HEK293 (cell line): ENCODE data around the gene RHOB.

Experiments
- CTCF ChIA-PET: fragments of 350-600 bp; formaldehyde crosslinking; extraction: SDS; loops from one replicate; lab custom pipeline; 2021; ENCODE audit warnings: antibody characterized with exemption; lab: Yijun Ruan, JAX
- POLR2A ChIA-PET: fragments of 300-600 bp; formaldehyde crosslinking; extraction: SDS; loops from one replicate; lab custom pipeline; 2020; ENCODE audit warnings: antibody characterized with exemption, inconsistent platforms; lab: Yijun Ruan, JAX
- H3K27ac ChIP-seq: fragments of 200-500 bp; sonication (Bioruptor generic); 2 replicates; pipeline ENCODE4 v1.5.1; 2014; ENCODE audit warnings: low read depth, low read length, control low read depth, inconsistent platforms; ENCODE audit errors: extremely low read depth
- H3K36me3 ChIP-seq, 2 experiments: fragments of 200-500 bp in 1 of 2; sonication (Bioruptor generic) in 1 of 2; 1 replicate in 1 of 2; 2 replicates in 1 of 2; pipeline ENCODE4 v1.5.1; 2014 to 2017; ENCODE audit warnings: inconsistent platforms in 2 of 2, low read length in 2 of 2; ENCODE audit not compliant: control insufficient read depth in 2 of 2, insufficient read depth in 1 of 2
- H3K4me1 ChIP-seq: fragments of 200-500 bp; sonication (Bioruptor generic); 2 replicates; pipeline ENCODE4 v1.5.1; 2014; ENCODE audit warnings: mild to moderate bottlenecking, low read length, inconsistent platforms; ENCODE audit not compliant: control insufficient read depth, insufficient read depth
- H3K4me3 ChIP-seq: 2 replicates; pipeline ENCODE4 v1.5.1; 2011; ENCODE audit warnings: low read depth, mild to moderate bottlenecking, control low read depth, low read length, moderate library complexity
- H3K9me3 ChIP-seq: fragments of 200-500 bp; sonication (Bioruptor generic); 2 replicates; pipeline ENCODE4 v1.5.1; 2014; ENCODE audit warnings: low read depth, low read length, inconsistent platforms; ENCODE audit not compliant: control insufficient read depth, insufficient read depth
- EGR2 ChIP-seq: fragments of 450-650 bp; formaldehyde crosslinking; IDR thresholded peaks from 2 replicates; pipeline ENCODE4 v1.5.1; 2016; ENCODE audit warnings: low read depth, missing biosample characterization, missing genetic modification characterization
- OSR2 ChIP-seq: fragments of 450-650 bp; formaldehyde crosslinking; IDR thresholded peaks from 2 replicates; pipeline ENCODE4 v1.5.1; 2016; ENCODE audit warnings: missing biosample characterization, missing genetic modification characterization
- ZBTB21 ChIP-seq: fragments of 450-650 bp; formaldehyde crosslinking; IDR thresholded peaks from 2 replicates; pipeline ENCODE4 v1.5.1; 2017; ENCODE audit warnings: missing biosample characterization, missing genetic modification characterization
- ZEB2 ChIP-seq: fragments of 450-650 bp; formaldehyde crosslinking; IDR thresholded peaks from 2 replicates; pipeline ENCODE4 v1.5.1; 2016; ENCODE audit warnings: missing biosample characterization, missing genetic modification characterization
- ZNF132 ChIP-seq: fragments of 450-650 bp; formaldehyde crosslinking; IDR thresholded peaks from 2 replicates; pipeline ENCODE4 v1.5.1; 2017; ENCODE audit warnings: missing biosample characterization, missing genetic modification characterization, borderline replicate concordance
- ZNF211 ChIP-seq: fragments of 450-650 bp; formaldehyde crosslinking; IDR thresholded peaks from 2 replicates; pipeline ENCODE4 v1.5.1; 2016; ENCODE audit warnings: low read depth, missing biosample characterization, missing genetic modification characterization
- ZNF280D ChIP-seq: fragments of 450-650 bp; formaldehyde crosslinking; IDR thresholded peaks from 2 replicates; pipeline ENCODE4 v1.5.1; 2016; ENCODE audit warnings: missing biosample characterization, missing genetic modification characterization
- ZNF335 ChIP-seq: fragments of 450-650 bp; formaldehyde crosslinking; conservative IDR thresholded peaks from 2 replicates; pipeline ENCODE4 v1.5.1; 2016; ENCODE audit warnings: missing biosample characterization, missing genetic modification characterization
- ZNF449 ChIP-seq: fragments of 450-650 bp; formaldehyde crosslinking; IDR thresholded peaks from 2 replicates; pipeline ENCODE4 v1.5.1; 2017; ENCODE audit warnings: missing biosample characterization, mild to moderate bottlenecking, missing genetic modification characterization, moderate library complexity
- ZNF488 ChIP-seq: fragments of 450-650 bp; formaldehyde crosslinking; IDR thresholded peaks from 2 replicates; pipeline ENCODE4 v1.5.1; 2016; ENCODE audit warnings: missing biosample characterization, missing genetic modification characterization
- ZNF514 ChIP-seq: fragments of 450-650 bp; formaldehyde crosslinking; IDR thresholded peaks from 2 replicates; pipeline ENCODE4 v1.5.1; 2016; ENCODE audit warnings: missing biosample characterization, missing genetic modification characterization
- ZNF549 ChIP-seq: fragments of 450-650 bp; IDR thresholded peaks from 2 replicates; pipeline ENCODE4 v1.5.1; 2018; ENCODE audit warnings: missing biosample characterization, missing genetic modification characterization, mild to moderate bottlenecking, inconsistent platforms, moderate library complexity
- ZNF571 ChIP-seq: fragments of 450-650 bp; formaldehyde crosslinking; IDR thresholded peaks from 2 replicates; pipeline ENCODE4 v1.5.0; 2017; ENCODE audit warnings: missing biosample characterization, missing genetic modification characterization
- ZNF610 ChIP-seq: fragments of 450-650 bp; formaldehyde crosslinking; IDR thresholded peaks from 2 replicates; pipeline ENCODE4 v1.5.1; 2016; ENCODE audit warnings: missing biosample characterization, missing genetic modification characterization, borderline replicate concordance
- ZNF623 ChIP-seq: fragments of 450-650 bp; formaldehyde crosslinking; IDR thresholded peaks from 2 replicates; pipeline ENCODE4 v1.5.1; 2016; ENCODE audit warnings: missing biosample characterization, missing genetic modification characterization
- ZNF639 ChIP-seq: fragments of 450-650 bp; formaldehyde crosslinking; IDR thresholded peaks from 2 replicates; pipeline ENCODE4 v1.5.1; 2016; ENCODE audit warnings: missing biosample characterization, missing genetic modification characterization
- ZNF654 ChIP-seq: fragments of 450-650 bp; formaldehyde crosslinking; IDR thresholded peaks from 2 replicates; pipeline ENCODE4 v1.5.1; 2016; ENCODE audit warnings: low read depth, missing biosample characterization, missing genetic modification characterization
- ZNF670 ChIP-seq: fragments of 450-650 bp; formaldehyde crosslinking; IDR thresholded peaks from 2 replicates; pipeline ENCODE4 v1.5.1; 2016; ENCODE audit warnings: missing biosample characterization, missing genetic modification characterization, low read depth
- ZSCAN30 ChIP-seq: fragments of 450-650 bp; IDR thresholded peaks from 2 replicates; pipeline ENCODE4 v1.5.1; 2018; ENCODE audit warnings: missing biosample characterization, mild to moderate bottlenecking, missing genetic modification characterization, moderate library complexity
- TF ChIP-seq, protein P1 (sequence below): fragments of 450-650 bp; formaldehyde crosslinking; IDR thresholded peaks from 2 replicates; pipeline ENCODE4 v1.5.1; 2016; ENCODE audit warnings: missing biosample characterization, missing genetic modification characterization
- TF ChIP-seq, protein P2 (sequence below): fragments of 450-650 bp; formaldehyde crosslinking; IDR thresholded peaks from 2 replicates; pipeline ENCODE4 v1.5.1; 2016; ENCODE audit warnings: missing biosample characterization, missing genetic modification characterization

RHOB gene

DNA sequence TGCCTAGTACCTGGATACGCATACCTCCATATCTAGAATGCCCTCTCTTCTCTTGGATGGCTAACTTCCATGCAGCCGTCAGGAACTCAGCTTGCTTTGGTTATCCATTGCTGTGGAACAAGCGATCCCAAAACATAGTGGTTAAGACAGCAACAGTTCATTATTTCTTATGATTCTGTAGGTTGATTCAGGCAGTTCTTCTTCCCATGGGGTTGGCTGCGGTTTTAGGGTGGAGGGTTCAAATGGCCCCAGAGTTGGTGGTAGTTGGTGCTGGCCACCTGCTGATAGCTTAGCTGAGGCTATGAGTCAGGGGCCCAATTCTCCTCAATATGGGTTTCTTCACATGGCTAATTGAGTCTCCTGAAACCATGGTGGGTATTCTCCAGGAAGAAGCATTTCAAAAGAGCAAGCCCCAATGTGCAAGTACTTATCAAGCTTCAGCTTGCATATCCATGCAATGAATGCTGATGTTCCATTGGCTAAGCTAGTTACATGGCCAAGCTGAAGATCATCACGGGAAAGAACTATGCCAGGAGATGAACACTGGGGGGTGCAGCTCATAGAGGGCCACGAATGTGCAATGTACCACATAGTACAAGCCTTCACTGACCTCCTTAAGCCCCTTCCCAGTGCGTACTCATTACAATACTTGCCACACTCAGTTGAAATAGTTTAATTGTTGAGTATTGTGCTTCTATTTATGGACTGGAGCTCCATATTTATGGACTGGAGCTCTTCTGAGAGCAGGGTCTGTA is 10.0 kb upstream of the RHOB start:
- POLR2A ChIA-PET: interaction anchor here (0.9 to 4.9 kb wide), 2 partner anchors 12 to 214 kb away, joined by 3 to 48 read pairs; partner anchors contain the start of genes HS1BP3 and RHOB

DNA sequence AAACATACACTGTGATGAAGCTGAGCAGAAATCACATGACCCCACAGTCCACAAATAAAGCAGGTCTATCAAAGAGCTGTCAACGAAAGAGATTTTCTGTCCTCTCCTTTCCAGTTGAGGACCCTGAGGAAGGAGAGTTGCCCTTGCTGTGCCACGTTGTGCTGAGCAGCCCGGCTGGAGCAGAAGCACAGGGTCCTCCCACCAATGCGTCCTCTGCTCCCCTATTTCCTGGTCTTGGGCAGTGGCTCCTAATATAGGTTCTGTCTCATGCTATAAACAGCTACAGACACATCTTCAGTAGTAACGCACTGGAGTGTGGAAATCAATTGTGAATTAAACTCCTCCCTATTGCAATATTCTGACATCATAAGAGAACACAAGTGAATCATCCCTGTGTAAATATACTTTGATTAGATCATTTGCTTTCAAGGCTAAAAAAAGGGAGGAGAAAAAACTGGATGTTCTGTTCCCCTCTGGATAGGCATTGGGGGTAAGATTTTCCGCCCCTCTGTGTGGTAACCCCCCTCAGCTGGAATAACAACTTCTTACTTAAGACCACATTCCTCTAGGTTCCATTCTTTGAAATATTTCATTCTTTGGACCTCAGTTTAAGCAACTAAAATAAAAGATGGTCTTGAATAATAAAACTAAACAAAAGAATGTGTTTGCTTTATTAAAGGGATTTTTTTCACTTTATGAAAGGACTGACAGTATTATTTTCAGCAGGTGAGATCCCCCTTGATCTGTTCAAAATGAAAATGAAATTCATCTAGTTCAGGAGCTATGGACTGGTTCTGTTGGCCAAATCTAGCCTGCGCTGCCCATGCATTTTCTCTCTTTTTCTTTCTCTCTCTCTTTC is 8.3 kb upstream of the RHOB start:
- ChIA-PET CTCF (interaction anchor here (0.6 to 6.6 kb wide), 12 partner anchors 27 to 525 kb away, joined by 3 to 93 read pairs (median 4); no protein-coding TSS in a partner anchor), POLR2A (interaction anchor here (1.1 to 4.9 kb wide), 2 partner anchors 9 to 10 kb away, joined by 3 to 48 read pairs; partner anchors contain the start of gene RHOB)
- Histone ChIP-seq H3K9me3 (no peaks in the 10 kb centered on the region), H3K4me3 (peak overlapping the region; percentile 2), H3K27ac (no peak overlapping the region), H3K4me1 (0 out of 2 replicates have a peak, but pooled peaks cover 2% of the 10 kb centered on the region), H3K36me3 (no peaks in the 10 kb centered on the region)
- no peak for TF ChIP-seq ZNF549 (tag by site-specific recombination)
- TF ChIP-seq ZNF132 (tag by site-specific recombination): no peak
- no peak for TF ChIP-seq ZNF639 (tag by site-specific recombination)
- peak; percentile 93 for TF ChIP-seq ZBTB21 (tag by site-specific recombination)
- TF ChIP-seq ZNF514 (tag by site-specific recombination): no peak
- TF ChIP-seq ZNF335 (tag by site-specific recombination): peak; percentile 77
- TF ChIP-seq, protein P1, sequence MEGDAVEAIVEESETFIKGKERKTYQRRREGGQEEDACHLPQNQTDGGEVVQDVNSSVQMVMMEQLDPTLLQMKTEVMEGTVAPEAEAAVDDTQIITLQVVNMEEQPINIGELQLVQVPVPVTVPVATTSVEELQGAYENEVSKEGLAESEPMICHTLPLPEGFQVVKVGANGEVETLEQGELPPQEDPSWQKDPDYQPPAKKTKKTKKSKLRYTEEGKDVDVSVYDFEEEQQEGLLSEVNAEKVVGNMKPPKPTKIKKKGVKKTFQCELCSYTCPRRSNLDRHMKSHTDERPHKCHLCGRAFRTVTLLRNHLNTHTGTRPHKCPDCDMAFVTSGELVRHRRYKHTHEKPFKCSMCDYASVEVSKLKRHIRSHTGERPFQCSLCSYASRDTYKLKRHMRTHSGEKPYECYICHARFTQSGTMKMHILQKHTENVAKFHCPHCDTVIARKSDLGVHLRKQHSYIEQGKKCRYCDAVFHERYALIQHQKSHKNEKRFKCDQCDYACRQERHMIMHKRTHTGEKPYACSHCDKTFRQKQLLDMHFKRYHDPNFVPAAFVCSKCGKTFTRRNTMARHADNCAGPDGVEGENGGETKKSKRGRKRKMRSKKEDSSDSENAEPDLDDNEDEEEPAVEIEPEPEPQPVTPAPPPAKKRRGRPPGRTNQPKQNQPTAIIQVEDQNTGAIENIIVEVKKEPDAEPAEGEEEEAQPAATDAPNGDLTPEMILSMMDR: no peak
- TF ChIP-seq ZNF211 (tag by site-specific recombination): no peak
- TF ChIP-seq ZNF449 (tag by site-specific recombination): no peak
- no peak for TF ChIP-seq EGR2 (tag by site-specific recombination)
- no peak for TF ChIP-seq ZNF488 (tag by site-specific recombination)
- TF ChIP-seq, protein P2, sequence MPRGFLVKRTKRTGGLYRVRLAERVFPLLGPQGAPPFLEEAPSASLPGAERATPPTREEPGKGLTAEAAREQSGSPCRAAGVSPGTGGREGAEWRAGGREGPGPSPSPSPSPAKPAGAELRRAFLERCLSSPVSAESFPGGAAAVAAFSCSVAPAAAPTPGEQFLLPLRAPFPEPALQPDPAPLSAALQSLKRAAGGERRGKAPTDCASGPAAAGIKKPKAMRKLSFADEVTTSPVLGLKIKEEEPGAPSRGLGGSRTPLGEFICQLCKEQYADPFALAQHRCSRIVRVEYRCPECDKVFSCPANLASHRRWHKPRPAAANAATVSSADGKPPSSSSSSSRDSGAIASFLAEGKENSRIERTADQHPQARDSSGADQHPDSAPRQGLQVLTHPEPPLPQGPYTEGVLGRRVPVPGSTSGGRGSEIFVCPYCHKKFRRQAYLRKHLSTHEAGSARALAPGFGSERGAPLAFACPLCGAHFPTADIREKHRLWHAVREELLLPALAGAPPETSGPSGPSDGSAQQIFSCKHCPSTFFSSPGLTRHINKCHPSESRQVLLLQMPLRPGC (tag by site-specific recombination): no peak
- peak; percentile 85 for TF ChIP-seq ZEB2 (tag by site-specific recombination)
- TF ChIP-seq ZNF571 (tag by site-specific recombination): no peak
- no peak for TF ChIP-seq ZNF610 (tag by site-specific recombination)
- no peak for TF ChIP-seq ZNF670
- no peak for TF ChIP-seq ZNF623 (tag by site-specific recombination)
- TF ChIP-seq OSR2 (tag by site-specific recombination): peak; percentile 51
- no peak for TF ChIP-seq ZNF280D (tag by site-specific recombination)
- TF ChIP-seq ZSCAN30 (tag by site-specific recombination): no peak

More for the DNA sequence above, 10.0 kb upstream of the RHOB start:
- Histone ChIP-seq H3K27ac (no peak overlapping the region), H3K9me3 (no peaks in the 10 kb centered on the region), H3K4me3 (no peak overlapping the region), H3K36me3 (no peaks in the 10 kb centered on the region), H3K4me1 (0 out of 2 replicates have a peak, but pooled peaks cover 2% of the 10 kb centered on the region)
- TF ChIP-seq ZNF654 (tag by site-specific recombination): no peak
- CTCF ChIA-PET: interaction anchor here (0.5 to 6.6 kb wide), 14 partner anchors 10 to 406 kb away, joined by 3 to 93 read pairs (median 4); partner anchors contain the start of gene RHOB
